Measurements from ENCODE around the gene TPST1. TPM values are rescaled to one million over a fixed set of nuclear protein-coding genes. Genes with fewer than 3 reads are reported as not detected.

Gene TPST1
- total RNA-seq, 2 donors from 2014 or later = 9.0 to 9.3 TPM

GRCh38 chr7:66257481-66257880 is 52.3 kb downstream of the TPST1 start:
- Histone ChIP-seq H3K4me3 (no peak overlapping the region), H3K36me3 (no peaks in the 10 kb centered on the region), H3K9me3 (no peaks in the 10 kb centered on the region), H3K27ac (no peak overlapping the region), H3K4me1 (no peaks in the 10 kb centered on the region), H3K27me3 (no peaks in the 10 kb centered on the region)
- no peak for DNase-seq (ENCODE audit: low spot score)
- TF ChIP-seq, protein P1, sequence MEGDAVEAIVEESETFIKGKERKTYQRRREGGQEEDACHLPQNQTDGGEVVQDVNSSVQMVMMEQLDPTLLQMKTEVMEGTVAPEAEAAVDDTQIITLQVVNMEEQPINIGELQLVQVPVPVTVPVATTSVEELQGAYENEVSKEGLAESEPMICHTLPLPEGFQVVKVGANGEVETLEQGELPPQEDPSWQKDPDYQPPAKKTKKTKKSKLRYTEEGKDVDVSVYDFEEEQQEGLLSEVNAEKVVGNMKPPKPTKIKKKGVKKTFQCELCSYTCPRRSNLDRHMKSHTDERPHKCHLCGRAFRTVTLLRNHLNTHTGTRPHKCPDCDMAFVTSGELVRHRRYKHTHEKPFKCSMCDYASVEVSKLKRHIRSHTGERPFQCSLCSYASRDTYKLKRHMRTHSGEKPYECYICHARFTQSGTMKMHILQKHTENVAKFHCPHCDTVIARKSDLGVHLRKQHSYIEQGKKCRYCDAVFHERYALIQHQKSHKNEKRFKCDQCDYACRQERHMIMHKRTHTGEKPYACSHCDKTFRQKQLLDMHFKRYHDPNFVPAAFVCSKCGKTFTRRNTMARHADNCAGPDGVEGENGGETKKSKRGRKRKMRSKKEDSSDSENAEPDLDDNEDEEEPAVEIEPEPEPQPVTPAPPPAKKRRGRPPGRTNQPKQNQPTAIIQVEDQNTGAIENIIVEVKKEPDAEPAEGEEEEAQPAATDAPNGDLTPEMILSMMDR (IDR thresholded peaks at IDR 0.05) = no peak

DNA sequence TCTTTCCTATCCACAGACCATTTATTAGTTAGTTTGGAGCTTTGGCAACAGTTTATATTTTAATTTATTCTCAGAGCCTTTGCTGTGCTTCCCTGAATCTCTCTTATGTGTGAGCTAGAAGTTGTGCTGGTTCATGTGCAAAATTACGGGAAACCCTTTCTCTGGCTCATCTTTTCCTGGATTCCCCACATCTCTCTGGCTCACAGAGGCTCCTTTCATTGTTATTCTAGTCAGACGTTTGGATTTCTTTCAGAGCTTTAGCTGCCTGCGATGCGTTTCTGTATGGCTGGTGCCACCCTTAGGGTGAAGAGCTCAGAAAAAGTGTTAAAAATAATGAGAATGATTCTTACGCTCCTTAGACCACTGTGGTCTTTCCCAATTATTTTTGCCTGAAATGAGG is 53.3 kb downstream of the TPST1 start:
- peaks cover 0 to 1% of the 10 kb centered on the region in 2 donors for H3K9me3 ChIP-seq
- TF ChIP-seq, protein P1 (IDR thresholded peaks at IDR 0.05) = no peak
- DNase-seq (ENCODE audit: low spot score) = no peak
- H3K4me3 ChIP-seq = no peak overlapping the region
- no peak overlapping the region for H3K27ac ChIP-seq
- no peaks in the 10 kb centered on the region for H3K27me3 ChIP-seq
- H3K4me1 ChIP-seq = no peaks in the 10 kb centered on the region
- H3K36me3 ChIP-seq = no peaks in the 10 kb centered on the region

DNA sequence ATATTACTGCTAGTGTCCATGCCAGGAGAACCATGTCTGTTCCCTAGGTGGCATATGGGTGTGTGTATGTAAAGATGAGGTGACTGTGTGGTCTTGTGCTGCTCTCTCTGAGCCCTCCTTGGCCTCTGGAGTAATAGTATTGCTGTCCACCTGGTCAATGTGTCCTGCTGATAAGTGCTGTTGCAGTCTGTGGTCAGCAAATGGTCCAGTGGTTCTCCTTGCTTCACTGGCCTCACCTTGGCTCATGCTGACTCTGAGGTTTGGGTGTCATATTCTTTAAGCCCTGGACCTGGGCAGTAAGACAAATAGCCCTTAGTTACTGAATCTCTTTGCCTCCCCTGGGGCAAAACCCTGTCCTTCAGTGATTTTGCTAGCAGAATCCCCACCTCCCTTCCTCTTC is 56.8 kb downstream of the TPST1 start:
- Histone ChIP-seq H3K4me3 (no peak overlapping the region), H3K9me3 (peaks cover 7 to 31% of the 10 kb centered on the region in 2 donors), H3K27ac (no peak overlapping the region), H3K4me1 (no peaks in the 10 kb centered on the region), H3K36me3 (no peaks in the 10 kb centered on the region), H3K27me3 (no peaks in the 10 kb centered on the region)
- TF ChIP-seq, protein P1 (IDR thresholded peaks at IDR 0.05) = no peak
- no peak for DNase-seq (ENCODE audit: low spot score)

DNA sequence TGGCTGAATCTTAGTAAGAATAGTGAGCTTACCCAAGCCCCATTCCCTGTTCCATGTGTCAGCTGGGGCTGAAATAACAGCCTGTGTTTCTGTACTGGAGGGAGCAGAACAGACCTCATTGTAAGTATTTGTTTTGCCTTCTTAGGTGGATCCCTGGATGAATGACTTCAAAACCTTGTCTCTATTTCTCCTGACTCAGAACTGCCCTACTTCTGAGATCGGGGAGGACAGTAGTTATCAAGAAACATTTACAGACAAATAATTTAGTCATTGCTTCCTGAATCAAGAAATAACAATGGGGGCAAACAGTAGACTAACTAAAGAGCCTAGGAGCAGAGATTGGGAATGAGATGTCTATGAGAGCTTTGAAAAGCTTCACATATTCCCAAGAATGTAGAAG is 58.8 kb downstream of the TPST1 start:
- Histone ChIP-seq H3K9me3 (peaks cover 7 to 31% of the 10 kb centered on the region in 2 donors), H3K27ac (no peak overlapping the region), H3K4me1 (no peaks in the 10 kb centered on the region), H3K4me3 (no peak overlapping the region), H3K36me3 (no peaks in the 10 kb centered on the region), H3K27me3 (no peaks in the 10 kb centered on the region)
- DNase-seq (ENCODE audit: low spot score) = no peak
- TF ChIP-seq, protein P1 (IDR thresholded peaks at IDR 0.05) = no peak

DNA sequence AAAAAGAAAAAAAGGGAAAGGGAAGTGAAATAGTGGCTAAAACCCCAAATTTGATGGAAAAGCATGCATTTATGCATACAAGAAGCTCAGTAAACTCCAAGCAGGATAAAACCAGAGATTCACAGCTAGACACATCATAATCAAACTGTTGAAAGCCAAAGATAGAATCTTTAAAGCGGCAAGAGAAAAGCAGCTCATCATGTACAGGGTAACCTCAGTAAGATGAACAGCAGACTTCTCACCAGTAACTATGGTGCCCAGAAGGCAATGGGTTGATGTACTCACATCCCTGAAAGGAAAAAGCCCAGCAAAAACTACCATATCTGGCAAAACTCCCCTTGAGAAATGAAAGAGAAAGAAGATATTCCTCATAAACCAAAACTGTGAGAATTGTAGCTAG is 60.4 kb downstream of the TPST1 start:
- no peaks in the 10 kb centered on the region for H3K36me3 ChIP-seq
- TF ChIP-seq, protein P1 (IDR thresholded peaks at IDR 0.05) = no peak
- H3K4me3 ChIP-seq = no peak overlapping the region

DNA sequence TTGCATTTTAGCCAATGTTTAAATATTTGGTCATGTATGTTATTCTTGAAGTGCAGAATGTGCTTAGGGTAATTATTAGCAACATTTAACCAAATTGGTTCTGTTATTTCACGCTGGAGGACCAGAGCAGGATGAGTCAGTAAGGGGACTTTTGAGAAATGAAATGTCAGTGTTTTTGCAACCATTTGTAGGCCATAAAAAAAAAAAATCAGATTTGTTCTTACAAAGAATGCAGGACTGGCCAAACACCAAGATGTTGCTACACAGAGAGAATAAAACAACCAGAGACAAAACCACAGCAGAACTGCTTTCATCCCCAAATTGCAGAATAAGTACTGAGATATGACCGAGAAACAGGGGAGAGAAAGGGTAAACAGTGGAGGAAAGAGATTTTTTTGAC is 62.1 kb downstream of the TPST1 start:
- Histone ChIP-seq H3K4me1 (no peaks in the 10 kb centered on the region), H3K4me3 (no peak overlapping the region), H3K9me3 (peaks cover 7 to 31% of the 10 kb centered on the region in 2 donors), H3K27me3 (no peaks in the 10 kb centered on the region), H3K36me3 (no peaks in the 10 kb centered on the region), H3K27ac (no peak overlapping the region)
- TF ChIP-seq, protein P1 (IDR thresholded peaks at IDR 0.05) = no peak
- DNase-seq (ENCODE audit: low spot score) = no peak

More for the DNA sequence above, 60.4 kb downstream of the TPST1 start:
- no peak for DNase-seq (ENCODE audit: low spot score)
- Histone ChIP-seq H3K27me3 (no peaks in the 10 kb centered on the region), H3K4me1 (no peaks in the 10 kb centered on the region), H3K9me3 (peaks cover 7 to 31% of the 10 kb centered on the region in 2 donors), H3K27ac (no peak overlapping the region)
